Retina (tissue), 1 donor: ENCODE results near the gene STPG4.
"Not testable (repeated sequence)": the region's sequence is repeated elsewhere in the genome, so short reads cannot be mapped to it uniquely, and the experiment has no call there.

Source experiments
- DNase-seq: peaks from one replicate; pipeline ENCODE4 v3.0.0-alpha.2; 2016

The STPG4 gene

GRCh38 chr2:47124740-47125139 is 30.4 kb downstream of the STPG4 start:
- not testable (repeated sequence) for DNase-seq

DNA sequence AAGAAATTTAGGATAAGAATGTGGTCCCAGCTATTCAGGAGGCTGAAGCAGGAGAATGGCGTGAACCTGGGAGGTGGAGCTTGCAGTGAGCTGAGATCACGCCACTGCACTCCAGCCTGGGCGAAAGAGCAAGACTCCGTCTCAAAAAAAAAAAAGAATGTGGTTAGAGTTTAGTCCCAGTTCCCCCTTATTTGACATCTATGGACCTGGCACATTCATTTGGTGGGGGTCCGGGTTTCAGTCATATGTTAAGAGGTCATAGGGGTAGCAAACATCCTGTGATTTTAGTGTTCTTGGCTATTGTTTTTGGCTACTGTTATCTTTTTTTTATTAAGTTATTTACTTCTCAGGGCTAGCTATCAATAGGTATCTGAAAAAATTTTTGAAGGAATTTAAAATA is 34.7 kb downstream of the STPG4 start:
- DNase-seq = not testable (repeated sequence)

DNA sequence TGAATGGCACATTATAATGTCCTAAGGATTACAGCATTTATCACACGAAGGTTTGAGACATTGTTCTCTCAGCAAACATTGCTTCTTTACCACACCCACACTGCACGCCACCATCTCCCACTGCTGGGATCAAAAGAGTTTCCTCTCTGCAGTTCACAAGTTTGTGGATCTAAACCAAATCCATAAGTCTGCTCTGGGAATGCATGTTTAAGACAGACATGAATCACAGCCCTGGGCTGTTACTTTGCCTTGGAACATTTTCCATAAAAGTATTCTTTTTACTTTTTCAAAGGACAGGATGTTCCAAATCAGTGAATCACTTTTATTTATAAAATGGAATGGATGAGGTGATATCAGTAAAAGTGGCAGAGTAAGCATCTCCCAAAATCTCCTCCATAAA is 36.1 kb downstream of the STPG4 start:
- no peak for DNase-seq

DNA sequence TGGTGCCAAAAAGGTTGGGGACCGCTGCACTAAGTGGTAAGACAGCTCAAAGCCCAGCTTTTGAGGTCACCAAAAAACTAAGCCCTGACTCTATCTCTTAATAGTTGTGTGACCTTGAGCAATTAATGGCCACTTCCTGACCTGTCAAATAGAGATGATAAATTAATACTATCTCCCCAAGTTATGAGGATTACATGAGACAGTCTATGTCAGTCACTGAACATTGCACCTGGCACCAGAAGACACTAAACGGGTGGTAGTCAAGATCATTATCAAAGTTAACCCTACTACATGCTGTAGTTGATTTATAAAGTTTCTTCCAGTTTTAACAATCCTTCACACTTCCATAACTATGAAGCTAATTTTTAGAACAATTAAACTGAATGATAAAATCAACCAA is 36.5 kb downstream of the STPG4 start:
- DNase-seq = no peak

DNA sequence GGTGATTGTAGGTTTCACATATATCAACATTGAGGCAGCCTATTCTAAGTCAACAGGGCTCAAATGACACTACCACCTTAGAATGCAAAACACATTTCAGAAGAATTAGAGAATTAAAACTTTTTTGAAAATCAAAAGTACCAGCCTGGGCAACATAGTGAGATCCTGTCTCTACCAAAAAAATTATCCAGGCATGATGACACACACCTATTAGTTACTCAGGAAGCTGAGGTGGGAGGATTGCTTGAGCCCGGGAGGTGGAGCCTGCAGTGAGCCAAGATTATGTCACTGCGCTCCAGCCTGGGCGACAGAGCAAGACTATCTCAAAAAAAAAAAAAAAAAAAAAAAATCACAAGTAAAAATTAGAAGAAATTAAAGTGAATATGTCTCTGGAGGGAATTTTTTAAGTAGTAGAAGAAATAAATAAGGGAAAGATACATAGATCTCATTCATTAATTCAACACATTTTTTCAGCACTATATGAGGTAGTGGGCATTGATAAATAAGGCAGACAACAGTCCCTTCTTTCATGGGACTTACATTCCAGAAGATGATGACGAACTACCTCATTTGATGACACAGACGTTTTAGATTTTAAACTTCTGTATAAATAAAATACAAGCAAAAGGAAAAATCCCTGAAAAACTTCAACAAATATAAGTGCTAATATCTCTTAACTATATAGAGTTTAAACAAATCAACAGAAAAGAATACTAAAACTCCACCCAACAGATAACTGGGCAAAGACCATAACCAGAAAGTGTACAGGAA is 42.3 kb downstream of the STPG4 start:
- DNase-seq = no peak

DNA sequence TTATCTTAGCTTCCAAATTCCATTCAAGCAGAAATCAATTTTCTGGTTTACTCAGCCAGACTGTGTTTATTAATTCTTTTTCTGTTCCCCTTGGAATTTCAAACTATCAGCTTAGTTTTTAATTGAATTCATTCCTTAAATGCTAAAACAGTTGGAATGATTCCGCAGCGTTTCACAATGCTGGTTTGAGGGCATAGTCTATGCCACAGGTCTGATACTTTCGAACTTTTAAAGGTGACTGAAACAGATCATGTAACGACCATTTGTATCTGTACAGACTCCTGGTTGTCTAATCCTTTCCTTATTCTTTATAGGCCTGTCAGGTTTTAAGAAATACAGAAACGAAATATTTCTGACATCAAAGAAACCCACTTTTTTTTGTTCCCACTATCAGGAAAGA is 45.4 kb downstream of the STPG4 start:
- no peak for DNase-seq

GRCh38 chr2:47109007-47109375 is 46.1 kb downstream of the STPG4 start:
- DNase-seq = no peak

- not testable (repeated sequence) for DNase-seq
Observed at GRCh38 chr2:47108267-47109006, 46.7 kb downstream of the STPG4 start.

GRCh38 chr2:47107201-47107600 is 47.9 kb downstream of the STPG4 start:
- DNase-seq = not testable (repeated sequence)

DNA sequence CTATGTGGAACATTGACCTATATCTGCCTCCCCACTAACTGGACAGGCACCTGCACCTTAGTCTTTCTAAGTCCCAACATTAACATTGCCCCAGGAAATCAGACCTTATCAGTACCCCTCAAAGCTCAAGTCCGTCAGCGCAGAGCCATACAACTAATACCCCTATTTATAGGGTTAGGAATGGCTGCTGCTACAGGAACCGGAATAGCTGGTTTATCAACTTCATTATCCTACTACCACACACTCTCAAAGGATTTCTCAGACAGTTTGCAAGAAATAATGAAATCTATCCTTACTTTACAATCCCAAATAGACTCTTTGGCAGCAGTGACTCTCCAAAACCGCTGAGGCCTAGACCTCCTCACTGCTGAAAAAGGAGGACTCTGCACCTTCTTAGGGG is 48.9 kb downstream of the STPG4 start:
- not testable (repeated sequence) for DNase-seq

DNA sequence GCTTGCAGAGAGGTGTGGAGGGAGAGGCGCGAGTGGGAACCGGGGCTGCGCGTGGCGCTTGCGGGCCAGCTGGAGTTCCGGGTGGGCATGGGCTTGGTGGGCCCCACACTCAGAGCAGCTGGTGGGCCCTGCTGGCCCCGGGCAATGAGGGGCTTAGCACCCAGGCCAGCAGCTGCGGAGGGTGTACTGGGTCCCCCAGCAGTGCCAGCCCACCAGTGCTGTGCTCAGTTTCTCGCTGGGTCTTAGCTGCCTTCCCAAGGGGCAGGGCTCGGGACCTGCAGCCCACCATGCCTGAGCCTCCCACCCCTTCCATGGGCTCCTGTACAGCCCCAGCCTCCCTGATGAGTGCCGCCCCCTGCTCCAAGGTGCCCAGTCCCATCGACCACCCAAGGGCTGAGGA is 55.4 kb downstream of the STPG4 start:
- DNase-seq = not testable (repeated sequence)

DNA sequence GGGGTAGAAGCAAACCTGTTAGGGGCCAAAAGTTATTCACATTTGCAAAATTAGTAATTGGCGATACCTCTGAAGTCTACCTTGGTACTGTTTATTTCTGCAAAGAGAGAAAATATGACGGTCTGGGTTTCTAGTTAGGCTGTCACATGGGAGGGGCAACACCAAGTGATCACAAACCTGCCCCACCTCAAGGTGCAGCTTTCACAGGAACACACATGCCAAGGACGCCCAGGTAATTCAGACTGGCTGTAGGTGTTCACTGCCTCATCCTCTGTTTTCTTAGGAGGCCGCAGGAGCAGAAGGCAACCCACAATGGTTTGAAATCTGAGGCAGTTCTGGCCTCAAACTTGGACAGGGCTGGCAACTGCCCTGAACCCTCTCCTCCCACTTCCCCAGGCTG is 56.2 kb downstream of the STPG4 start:
- DNase-seq = no peak

DNA sequence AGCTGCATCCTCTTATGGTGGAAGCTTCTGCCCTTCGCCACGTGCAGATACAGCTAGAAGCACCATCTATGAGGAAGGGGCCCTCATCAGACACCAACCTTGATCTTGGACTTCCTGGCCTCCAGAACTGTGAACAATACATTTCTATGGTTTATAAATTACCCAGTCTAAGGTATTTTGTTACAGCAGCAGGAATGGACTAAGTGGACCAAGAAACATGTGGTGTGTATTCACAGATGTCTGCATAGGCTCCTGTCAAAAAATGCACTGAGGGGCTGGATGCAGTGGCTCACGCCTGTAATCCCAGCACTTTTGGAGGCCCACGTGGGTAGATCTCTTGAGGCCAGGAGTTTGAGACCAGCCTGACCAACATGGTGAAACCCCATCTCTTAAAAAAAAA is 57.5 kb downstream of the STPG4 start:
- DNase-seq = no peak

- peak; percentile 56 for DNase-seq
Observed at GRCh38 chr2:47096451-47096850, 58.7 kb downstream of the STPG4 start.

- DNase-seq = no peak
Observed at GRCh38 chr2:47095349-47096020, 59.6 kb downstream of the STPG4 start.

- no peak for DNase-seq
Observed at GRCh38 chr2:47094511-47095142, 60.5 kb downstream of the STPG4 start.

DNA sequence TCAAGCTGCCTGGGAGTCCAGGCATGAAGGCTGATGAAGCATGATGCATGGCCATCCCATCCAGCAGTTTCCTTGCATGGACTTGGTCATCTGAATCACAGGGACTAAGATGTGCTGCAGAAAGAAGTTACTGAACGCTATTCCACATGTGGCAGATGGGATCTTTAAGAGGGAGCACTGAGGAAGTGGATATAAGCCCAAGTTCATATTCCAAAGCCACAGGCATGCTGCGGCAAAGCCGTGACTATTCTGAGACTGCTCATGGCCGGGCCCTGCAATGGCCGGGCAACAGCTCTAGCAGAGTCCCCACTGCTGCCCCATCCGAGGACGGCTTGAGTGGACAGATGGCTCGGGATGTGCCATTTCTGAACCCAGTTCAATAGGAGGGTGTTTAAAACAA is 61.5 kb downstream of the STPG4 start:
- DNase-seq = no peak

DNA sequence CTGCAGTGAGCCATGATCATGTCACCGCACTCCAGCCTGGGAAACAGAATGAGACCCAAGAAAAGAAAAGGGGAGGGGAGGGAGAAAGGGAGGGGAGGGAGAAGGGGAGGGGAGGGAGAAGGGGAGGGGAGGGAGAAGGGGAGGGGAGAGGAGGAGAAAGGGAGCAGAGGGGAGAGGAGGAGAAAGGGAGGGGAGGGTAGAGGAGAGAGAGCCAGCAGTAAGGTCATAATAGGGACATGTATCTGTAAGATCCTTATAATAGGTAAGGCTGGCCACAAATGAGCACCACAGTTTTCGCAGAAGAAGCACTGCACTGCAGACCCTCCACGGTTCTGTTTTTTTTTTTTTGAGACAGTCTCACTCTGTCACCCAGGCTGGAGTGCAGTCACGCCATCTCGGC is 62.6 kb downstream of the STPG4 start:
- no peak for DNase-seq

DNA sequence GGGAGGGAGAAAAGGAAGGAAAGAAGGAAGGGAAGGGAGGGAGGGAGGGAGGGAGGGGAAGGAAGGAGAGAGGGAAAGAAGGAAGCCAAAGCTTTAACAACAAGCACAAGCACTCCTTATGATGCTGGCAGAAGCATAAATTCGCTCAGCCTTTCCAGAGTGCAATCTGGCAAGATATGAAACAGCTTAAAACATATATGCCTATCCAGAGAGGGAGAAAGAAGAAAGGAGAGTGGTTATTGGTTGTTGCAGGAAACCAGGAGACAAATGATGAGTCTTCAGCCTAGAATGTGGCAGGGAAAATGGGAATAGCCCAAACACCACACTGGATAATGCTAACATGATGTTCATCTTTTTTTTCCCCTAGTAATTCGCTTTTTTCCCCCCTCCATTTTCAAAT is 64.0 kb downstream of the STPG4 start:
- no peak for DNase-seq

GRCh38 chr2:47089083-47089464 is 66.0 kb downstream of the STPG4 start:
- DNase-seq = no peak

- no peak for DNase-seq
Observed at GRCh38 chr2:47088371-47089082, 66.6 kb downstream of the STPG4 start.

DNA sequence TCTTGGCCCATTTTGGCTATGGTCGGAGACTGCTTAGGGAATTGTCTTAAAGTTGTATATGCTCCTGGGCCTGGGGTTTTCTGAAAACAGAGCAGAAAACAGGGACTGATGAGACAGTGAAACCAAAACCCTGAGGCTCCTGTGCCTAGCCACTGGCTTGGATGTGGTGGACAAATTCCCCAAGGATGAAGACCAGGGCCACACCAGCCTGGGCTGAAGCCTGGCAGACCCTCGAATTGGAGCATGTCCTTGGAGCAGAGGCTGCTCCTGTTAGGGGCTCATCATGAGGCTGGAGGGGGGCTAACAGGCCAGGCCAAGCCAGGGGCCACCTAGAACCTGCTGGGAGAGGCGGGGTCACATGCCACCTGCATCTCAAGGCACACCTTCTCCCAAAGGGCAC is 68.1 kb downstream of the STPG4 start:
- DNase-seq = no peak

DNA sequence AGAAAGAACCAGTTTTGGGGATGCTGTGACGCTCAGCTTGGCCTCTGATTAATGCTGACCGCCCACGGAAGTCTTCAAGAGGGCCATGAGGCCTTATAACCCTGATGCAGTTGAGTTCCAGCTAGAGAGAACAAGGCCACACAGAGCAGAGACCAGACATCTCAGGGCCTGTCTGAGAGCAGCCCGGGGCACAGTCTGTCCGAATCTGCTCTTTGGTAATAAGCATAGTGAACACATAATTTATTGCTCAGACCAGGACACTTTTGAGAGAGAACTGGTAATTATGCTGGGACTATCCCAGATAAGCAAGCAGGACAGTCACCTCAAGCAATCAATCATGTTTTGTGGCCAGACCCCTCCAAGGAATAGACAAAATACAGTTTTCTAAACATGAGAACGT is 68.5 kb downstream of the STPG4 start:
- DNase-seq = no peak
